Iris pigment epithelial cell (primary cell): ENCODE data around the gene MEF2D.

Experiments
- DNase-seq: peaks from one replicate; pipeline ENCODE4 v3.0.0-alpha.2; 2011; ENCODE audit warnings: low read depth

Gene MEF2D

GRCh38 chr1:156440654-156441437, 59.7 kb downstream of the MEF2D start:
- no peak for DNase-seq

- no peak for DNase-seq
Observed at GRCh38 chr1:156439777-156440183, 60.8 kb downstream of the MEF2D start.

GRCh38 chr1:156439036-156439776, 61.4 kb downstream of the MEF2D start:
- no peak for DNase-seq

- peak; percentile 21 for DNase-seq
Observed at GRCh38 chr1:156438278-156438987, 62.1 kb downstream of the MEF2D start.

- DNase-seq: no peak
Observed at GRCh38 chr1:156437037-156437867, 63.3 kb downstream of the MEF2D start.

GRCh38 chr1:156436141-156437036, 64.2 kb downstream of the MEF2D start:
- DNase-seq: no peak

GRCh38 chr1:156435545-156436140, 64.9 kb downstream of the MEF2D start:
- DNase-seq: peak; percentile 6

GRCh38 chr1:156434989-156435544, 65.5 kb downstream of the MEF2D start:
- DNase-seq: no peak

GRCh38 chr1:156433602-156434001, 67.0 kb downstream of the MEF2D start:
- no peak for DNase-seq

GRCh38 chr1:156433032-156433431, 67.5 kb downstream of the MEF2D start:
- no peak for DNase-seq

GRCh38 chr1:156432669-156433018, 67.9 kb downstream of the MEF2D start:
- no peak for DNase-seq

- no peak for DNase-seq
Observed at GRCh38 chr1:156431769-156432668, 68.6 kb downstream of the MEF2D start.

- DNase-seq: no peak
Observed at GRCh38 chr1:156431366-156431765, 69.2 kb downstream of the MEF2D start.

GRCh38 chr1:156430866-156431265, 69.7 kb downstream of the MEF2D start:
- DNase-seq: no peak

GRCh38 chr1:156430303-156430702, 70.3 kb downstream of the MEF2D start:
- DNase-seq: no peak

- no peak for DNase-seq
Observed at GRCh38 chr1:156429313-156430060, 71.1 kb downstream of the MEF2D start.

- no peak for DNase-seq
Observed at GRCh38 chr1:156428746-156429288, 71.8 kb downstream of the MEF2D start.

GRCh38 chr1:156427957-156428356, 72.6 kb downstream of the MEF2D start:
- DNase-seq: no peak
